ENCODE measurements around the gene TRMU.

The TRMU gene

GRCh38 chr22:46380581-46380980, 45.1 kb downstream of the TRMU start:
- no peak for DNase-seq
- Mint-ChIP-seq H3K36me3 (no peaks in the 10 kb centered on the region), H3K4me1 (no peaks in the 10 kb centered on the region), H3K9me3 (peaks cover 4% of the 10 kb centered on the region), H3K4me3 (no peak overlapping the region), H3K27ac (no peak overlapping the region), H3K27me3 (peaks cover 8% of the 10 kb centered on the region)
- CTCF ChIA-PET, result no interaction called here

- Mint-ChIP-seq H3K4me3 (no peak overlapping the region), H3K27ac (no peak overlapping the region), H3K9me3 (no peaks in the 10 kb centered on the region), H3K36me3 (no peaks in the 10 kb centered on the region), H3K27me3 (peaks cover 8% of the 10 kb centered on the region), H3K4me1 (no peaks in the 10 kb centered on the region)
- no peak for DNase-seq
- CTCF ChIA-PET, result no interaction called here
Observed at GRCh38 chr22:46381142-46381541, 45.6 kb downstream of the TRMU start.

GRCh38 chr22:46381731-46382130, 46.2 kb downstream of the TRMU start:
- CTCF ChIA-PET, result no interaction called here
- no peak for DNase-seq
- H3K4me1 Mint-ChIP-seq, result no peaks in the 10 kb centered on the region
- no peaks in the 10 kb centered on the region for H3K36me3 Mint-ChIP-seq
- H3K27me3 Mint-ChIP-seq, result peaks cover 3% of the 10 kb centered on the region
- no peak overlapping the region for H3K4me3 Mint-ChIP-seq
- no peak overlapping the region for H3K27ac Mint-ChIP-seq
- no peaks in the 10 kb centered on the region for H3K9me3 Mint-ChIP-seq

- H3K9me3 Mint-ChIP-seq, result no peaks in the 10 kb centered on the region
- no peaks in the 10 kb centered on the region for H3K4me1 Mint-ChIP-seq
- DNase-seq, result no peak
- no peak overlapping the region for H3K27ac Mint-ChIP-seq
- CTCF ChIA-PET, result no interaction called here
- no peaks in the 10 kb centered on the region for H3K36me3 Mint-ChIP-seq
- H3K4me3 Mint-ChIP-seq, result no peak overlapping the region
- H3K27me3 Mint-ChIP-seq, result no peaks in the 10 kb centered on the region
Observed at GRCh38 chr22:46382524-46382923, 47.0 kb downstream of the TRMU start.

- DNase-seq, result no peak
- Mint-ChIP-seq H3K4me3 (no peak overlapping the region), H3K4me1 (no peaks in the 10 kb centered on the region), H3K27me3 (peaks cover 6% of the 10 kb centered on the region), H3K9me3 (no peaks in the 10 kb centered on the region), H3K27ac (no peak overlapping the region), H3K36me3 (no peaks in the 10 kb centered on the region)
- CTCF ChIA-PET, result interaction anchor here (0.6 to 1.3 kb wide), 2 partner anchors 19 to 269 kb away, joined by 3 to 5 read pairs; no protein-coding TSS in a partner anchor
Observed at GRCh38 chr22:46386312-46386711, 50.8 kb downstream of the TRMU start.

- Mint-ChIP-seq H3K4me1 (no peaks in the 10 kb centered on the region), H3K4me3 (no peak overlapping the region), H3K36me3 (no peaks in the 10 kb centered on the region), H3K27me3 (peaks cover 6% of the 10 kb centered on the region), H3K27ac (no peak overlapping the region), H3K9me3 (no peaks in the 10 kb centered on the region)
- no peak for DNase-seq
- CTCF ChIA-PET, result interaction anchor here (1.3 kb wide), 1 partner anchor 20 kb away, joined by 5 read pairs; no protein-coding TSS in a partner anchor
Observed at GRCh38 chr22:46387748-46388147, 52.2 kb downstream of the TRMU start.

GRCh38 chr22:46388647-46389046, 53.1 kb downstream of the TRMU start:
- no peak for DNase-seq
- Mint-ChIP-seq H3K27me3 (peaks cover 6% of the 10 kb centered on the region), H3K4me3 (no peak overlapping the region), H3K36me3 (no peaks in the 10 kb centered on the region), H3K9me3 (no peaks in the 10 kb centered on the region), H3K4me1 (peaks cover under 1% of the 10 kb centered on the region), H3K27ac (no peak overlapping the region)
- CTCF ChIA-PET, result no interaction called here

GRCh38 chr22:46389081-46389480, 53.6 kb downstream of the TRMU start:
- Mint-ChIP-seq H3K4me3 (no peak overlapping the region), H3K27ac (no peak overlapping the region), H3K9me3 (no peaks in the 10 kb centered on the region), H3K36me3 (no peaks in the 10 kb centered on the region), H3K4me1 (peaks cover 5% of the 10 kb centered on the region), H3K27me3 (peaks cover 6% of the 10 kb centered on the region)
- no peak for DNase-seq
- CTCF ChIA-PET, result no interaction called here

- peaks cover 6% of the 10 kb centered on the region for H3K27me3 Mint-ChIP-seq
- H3K27ac Mint-ChIP-seq, result no peak overlapping the region
- no peak overlapping the region for H3K4me3 Mint-ChIP-seq
- H3K4me1 Mint-ChIP-seq, result peaks cover 5% of the 10 kb centered on the region
- H3K36me3 Mint-ChIP-seq, result no peaks in the 10 kb centered on the region
- CTCF ChIA-PET, result no interaction called here
- no peak for DNase-seq
- no peaks in the 10 kb centered on the region for H3K9me3 Mint-ChIP-seq
Observed at GRCh38 chr22:46390105-46390651, 54.7 kb downstream of the TRMU start.

- Mint-ChIP-seq H3K27ac (no peak overlapping the region), H3K27me3 (peaks cover 6% of the 10 kb centered on the region), H3K36me3 (no peaks in the 10 kb centered on the region), H3K4me1 (peaks cover 5% of the 10 kb centered on the region), H3K4me3 (no peak overlapping the region), H3K9me3 (no peaks in the 10 kb centered on the region)
- CTCF ChIA-PET, result no interaction called here
- DNase-seq, result no peak
Observed at GRCh38 chr22:46390652-46391301, 55.3 kb downstream of the TRMU start.

GRCh38 chr22:46391486-46392136, 56.1 kb downstream of the TRMU start:
- CTCF ChIA-PET, result no interaction called here
- DNase-seq, result no peak

GRCh38 chr22:46392137-46392844, 56.8 kb downstream of the TRMU start:
- no peaks in the 10 kb centered on the region for H3K36me3 Mint-ChIP-seq
- peaks cover 5% of the 10 kb centered on the region for H3K4me1 Mint-ChIP-seq
- H3K4me3 Mint-ChIP-seq, result no peak overlapping the region
- H3K9me3 Mint-ChIP-seq, result no peaks in the 10 kb centered on the region
- peaks cover 6% of the 10 kb centered on the region for H3K27me3 Mint-ChIP-seq
- no peak for DNase-seq
- H3K27ac Mint-ChIP-seq, result no peak overlapping the region
- CTCF ChIA-PET, result no interaction called here

More at GRCh38 chr22:46391486-46392136, 56.1 kb downstream of the TRMU start:
- Mint-ChIP-seq H3K27ac (no peak overlapping the region), H3K27me3 (peaks cover 6% of the 10 kb centered on the region), H3K9me3 (no peaks in the 10 kb centered on the region), H3K36me3 (no peaks in the 10 kb centered on the region), H3K4me3 (no peak overlapping the region), H3K4me1 (peaks cover 5% of the 10 kb centered on the region)

- Mint-ChIP-seq H3K36me3 (no peaks in the 10 kb centered on the region), H3K9me3 (no peaks in the 10 kb centered on the region), H3K4me1 (peaks cover 5% of the 10 kb centered on the region), H3K4me3 (no peak overlapping the region), H3K27me3 (peaks cover 6% of the 10 kb centered on the region), H3K27ac (no peak overlapping the region)
- CTCF ChIA-PET, result no interaction called here
- no peak for DNase-seq
Observed at GRCh38 chr22:46393873-46394272, 58.4 kb downstream of the TRMU start.

- peaks cover 10% of the 10 kb centered on the region for H3K27me3 Mint-ChIP-seq
- H3K36me3 Mint-ChIP-seq, result no peaks in the 10 kb centered on the region
- H3K27ac Mint-ChIP-seq, result no peak overlapping the region
- no peaks in the 10 kb centered on the region for H3K9me3 Mint-ChIP-seq
- no peak for DNase-seq
- H3K4me3 Mint-ChIP-seq, result no peak overlapping the region
- CTCF ChIA-PET, result no interaction called here
- H3K4me1 Mint-ChIP-seq, result peaks cover 7% of the 10 kb centered on the region
Observed at GRCh38 chr22:46394622-46395021, 59.1 kb downstream of the TRMU start.

GRCh38 chr22:46395145-46395544, 59.6 kb downstream of the TRMU start:
- Mint-ChIP-seq H3K36me3 (no peaks in the 10 kb centered on the region), H3K9me3 (no peaks in the 10 kb centered on the region), H3K4me3 (no peak overlapping the region), H3K4me1 (peaks cover 7% of the 10 kb centered on the region), H3K27ac (no peak overlapping the region), H3K27me3 (peaks cover 12% of the 10 kb centered on the region)
- CTCF ChIA-PET, result no interaction called here
- DNase-seq, result no peak
